ENCODE results near the gene UBE2J1. TPM values are rescaled to one million over a fixed set of nuclear protein-coding genes. Genes with fewer than 3 reads are reported as not detected.
A peak's percentile ranks its signal among the peaks of the same experiment; 100 is the strongest.

UBE2J1 gene
- total and polyA plus RNA-seq, 9 of the 15 experiments (the other 6 are each of a cell fraction or from before 2014, with no cell fraction given), result 11.6 to 32.6 (median 22.0) TPM

DNA sequence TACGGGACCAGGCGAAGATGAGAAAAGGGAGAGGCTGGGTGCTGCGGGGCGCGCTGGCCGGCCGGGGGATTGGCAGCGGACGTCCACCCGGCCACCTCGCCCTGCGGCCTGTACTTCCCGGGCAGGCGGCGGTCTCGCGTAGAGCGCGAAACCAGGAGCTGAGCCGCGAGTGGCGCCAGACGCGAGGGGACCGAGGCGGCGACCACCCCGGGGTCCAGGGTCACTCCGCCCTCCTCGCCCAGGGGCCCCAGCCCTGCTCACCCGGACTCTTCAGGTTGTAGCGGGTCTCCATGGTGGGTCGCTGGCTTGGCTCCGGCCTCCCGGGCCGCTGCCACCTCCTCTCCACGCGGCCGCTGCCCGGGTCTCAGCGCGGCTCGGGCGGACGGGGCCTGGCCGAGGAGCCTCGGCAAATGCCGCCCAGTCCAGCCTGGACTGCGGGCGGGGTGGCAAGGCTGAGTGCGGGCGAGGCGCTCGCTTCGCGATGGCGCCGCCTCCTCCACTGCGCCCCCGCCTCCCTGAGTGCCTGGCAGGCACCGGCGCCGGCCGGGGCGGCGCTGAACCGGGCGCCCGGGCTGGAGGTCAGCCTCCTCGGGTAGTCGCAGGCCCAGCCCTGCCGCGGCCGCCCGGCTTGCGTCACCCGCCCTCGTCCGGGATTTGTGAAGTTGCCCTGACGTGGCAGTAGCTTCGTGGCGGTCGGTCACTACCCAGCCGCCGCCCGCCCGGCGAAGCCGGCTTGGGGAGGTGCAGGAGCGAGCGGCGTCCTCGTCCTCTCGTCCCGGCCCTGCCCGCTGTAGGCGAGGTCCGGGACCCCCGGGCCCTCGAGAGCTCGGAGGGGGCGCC, at the start of gene UBE2J1 (continued):
- TF ChIP-seq YY1 (IDR thresholded peaks at IDR 0.05; ENCODE audit: borderline replicate concordance in 1 of 3, control insufficient read depth in 1 of 3, extremely low read depth in 1 of 3, insufficient read depth in 3 of 3, insufficient read length in 1 of 3, insufficient replicate concordance in 2 of 3, low read depth in 1 of 3, low read length in 2 of 3) (peak in 2 of 3 experiments; percentile 81 to 89), PHF8 (IDR thresholded peaks at IDR 0.05; ENCODE audit: borderline replicate concordance, low read length) (peak; percentile 99), NELFE (IDR thresholded peaks at IDR 0.05; ENCODE audit: insufficient read depth, insufficient read length) (no peak), DPF2 (IDR thresholded peaks at IDR 0.05) (no peak), OTX1 (CRISPR knock-in tag; IDR thresholded peaks at IDR 0.05) (no peak), MTF1 (CRISPR knock-in tag; IDR thresholded peaks at IDR 0.05; ENCODE audit: borderline replicate concordance) (no peak), RBFOX2 (IDR thresholded peaks at IDR 0.05; ENCODE audit: low read depth, low read length) (peak; percentile 97), RBM34 (IDR thresholded peaks at IDR 0.05; ENCODE audit: borderline replicate concordance, insufficient read depth, low read length) (no peak), RCOR1 (IDR thresholded peaks at IDR 0.05; ENCODE audit: borderline replicate concordance in 1 of 2, low read depth in 2 of 2, low read length in 2 of 2) (no peak), NFXL1 (CRISPR knock-in tag; IDR thresholded peaks at IDR 0.05) (no peak), BRF1 (IDR thresholded peaks at IDR 0.05; ENCODE audit: borderline replicate concordance, extremely low read depth, insufficient read length) (no peak), ZNF717 (CRISPR knock-in tag; IDR thresholded peaks at IDR 0.05) (no peak), MCM5 (IDR thresholded peaks at IDR 0.05; ENCODE audit: low read depth) (no peak), MEF2D (tag; conservative IDR thresholded peaks at IDR 0.05; ENCODE audit: low read depth) (no peak)
- TF ChIP-seq, protein P1, sequence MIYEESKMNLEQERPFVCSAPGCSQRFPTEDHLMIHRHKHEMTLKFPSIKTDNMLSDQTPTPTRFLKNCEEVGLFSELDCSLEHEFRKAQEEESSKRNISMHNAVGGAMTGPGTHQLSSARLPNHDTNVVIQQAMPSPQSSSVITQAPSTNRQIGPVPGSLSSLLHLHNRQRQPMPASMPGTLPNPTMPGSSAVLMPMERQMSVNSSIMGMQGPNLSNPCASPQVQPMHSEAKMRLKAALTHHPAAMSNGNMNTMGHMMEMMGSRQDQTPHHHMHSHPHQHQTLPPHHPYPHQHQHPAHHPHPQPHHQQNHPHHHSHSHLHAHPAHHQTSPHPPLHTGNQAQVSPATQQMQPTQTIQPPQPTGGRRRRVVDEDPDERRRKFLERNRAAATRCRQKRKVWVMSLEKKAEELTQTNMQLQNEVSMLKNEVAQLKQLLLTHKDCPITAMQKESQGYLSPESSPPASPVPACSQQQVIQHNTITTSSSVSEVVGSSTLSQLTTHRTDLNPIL (CRISPR knock-in tag; IDR thresholded peaks at IDR 0.05), result no peak
- TF ChIP-seq, protein P2, sequence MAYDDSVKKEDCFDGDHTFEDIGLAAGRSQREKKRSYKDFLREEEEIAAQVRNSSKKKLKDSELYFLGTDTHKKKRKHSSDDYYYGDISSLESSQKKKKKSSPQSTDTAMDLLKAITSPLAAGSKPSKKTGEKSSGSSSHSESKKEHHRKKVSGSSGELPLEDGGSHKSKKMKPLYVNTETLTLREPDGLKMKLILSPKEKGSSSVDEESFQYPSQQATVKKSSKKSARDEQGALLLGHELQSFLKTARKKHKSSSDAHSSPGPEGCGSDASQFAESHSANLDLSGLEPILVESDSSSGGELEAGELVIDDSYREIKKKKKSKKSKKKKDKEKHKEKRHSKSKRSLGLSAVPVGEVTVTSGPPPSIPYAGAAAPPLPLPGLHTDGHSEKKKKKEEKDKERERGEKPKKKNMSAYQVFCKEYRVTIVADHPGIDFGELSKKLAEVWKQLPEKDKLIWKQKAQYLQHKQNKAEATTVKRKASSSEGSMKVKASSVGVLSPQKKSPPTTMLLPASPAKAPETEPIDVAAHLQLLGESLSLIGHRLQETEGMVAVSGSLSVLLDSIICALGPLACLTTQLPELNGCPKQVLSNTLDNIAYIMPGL (CRISPR knock-in tag; IDR thresholded peaks at IDR 0.05), result peak; percentile 93
- TF ChIP-seq, protein P3, sequence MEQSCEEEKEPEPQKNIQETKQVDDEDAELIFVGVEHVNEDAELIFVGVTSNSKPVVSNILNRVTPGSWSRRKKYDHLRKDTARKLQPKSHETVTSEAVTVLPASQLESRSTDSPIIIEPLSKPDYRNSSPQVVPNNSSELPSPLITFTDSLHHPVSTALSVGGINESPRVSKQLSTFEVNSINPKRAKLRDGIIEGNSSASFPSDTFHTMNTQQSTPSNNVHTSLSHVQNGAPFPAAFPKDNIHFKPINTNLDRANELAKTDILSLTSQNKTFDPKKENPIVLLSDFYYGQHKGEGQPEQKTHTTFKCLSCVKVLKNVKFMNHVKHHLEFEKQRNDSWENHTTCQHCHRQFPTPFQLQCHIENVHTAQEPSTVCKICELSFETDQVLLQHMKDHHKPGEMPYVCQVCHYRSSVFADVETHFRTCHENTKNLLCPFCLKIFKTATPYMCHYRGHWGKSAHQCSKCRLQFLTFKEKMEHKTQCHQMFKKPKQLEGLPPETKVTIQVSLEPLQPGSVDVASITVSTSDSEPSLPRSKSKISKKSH (CRISPR knock-in tag; IDR thresholded peaks at IDR 0.05), result no peak
- TF ChIP-seq, protein P4, sequence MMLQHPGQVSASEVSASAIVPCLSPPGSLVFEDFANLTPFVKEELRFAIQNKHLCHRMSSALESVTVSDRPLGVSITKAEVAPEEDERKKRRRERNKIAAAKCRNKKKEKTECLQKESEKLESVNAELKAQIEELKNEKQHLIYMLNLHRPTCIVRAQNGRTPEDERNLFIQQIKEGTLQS (IDR thresholded peaks at IDR 0.05), result peak; percentile 82
- TF ChIP-seq, protein P4 (CRISPR knock-in tag; conservative IDR thresholded peaks at IDR 0.05), result peak; percentile 39; the same call in 1 of the 2 replicates
